HG03280 (cell line): Measurements from ENCODE around the gene CLTCL1.

Experiments
- ATAC-seq: cut with Tn5 transposase; IDR thresholded peaks from one replicate; pipeline ENCODE4 v1.9.1; 2021; ENCODE audit warnings: mild to moderate bottlenecking, moderate library complexity; ENCODE audit not compliant: unreplicated experiment

Gene CLTCL1

DNA sequence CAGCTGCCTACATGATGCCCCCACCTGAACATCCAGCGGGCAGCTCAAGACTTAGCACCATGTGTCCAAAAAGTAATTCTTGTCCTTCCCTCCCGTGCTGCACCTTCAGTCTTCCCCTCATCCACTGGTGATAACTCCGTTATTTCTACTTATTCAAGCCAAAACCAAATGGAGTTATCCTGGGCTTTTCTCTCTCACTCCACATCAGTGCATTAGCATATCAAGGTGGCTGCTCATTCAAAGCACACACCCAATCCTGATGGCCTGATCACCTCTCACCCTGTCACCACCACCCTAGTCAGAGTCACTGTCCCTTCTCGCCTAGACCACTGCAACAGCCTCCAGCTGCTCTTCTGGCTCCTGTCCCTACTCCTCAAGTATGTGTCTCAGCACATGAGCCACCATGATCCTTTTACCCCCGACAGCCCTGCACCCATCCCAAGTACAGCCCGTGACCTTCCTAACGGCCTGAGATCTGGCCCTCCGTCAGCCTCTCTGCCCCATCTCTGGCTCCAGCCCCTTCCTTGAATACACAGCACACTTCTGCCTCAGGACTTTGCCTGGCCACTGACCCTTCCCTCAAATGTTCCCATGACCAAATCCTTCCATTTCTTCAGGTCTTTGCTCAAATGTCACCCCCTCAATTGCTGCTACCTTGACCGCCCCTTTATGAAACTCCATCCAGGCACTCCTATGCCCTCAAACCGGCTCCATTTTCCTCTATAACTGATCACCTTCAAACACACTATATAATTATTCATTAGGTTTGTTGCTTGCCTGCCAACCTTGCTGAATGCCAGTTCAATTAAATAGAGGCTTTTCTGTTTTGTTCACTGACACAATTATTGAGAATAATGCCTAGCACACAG, 93.3 kb downstream of the CLTCL1 start:
- no peak for ATAC-seq

DNA sequence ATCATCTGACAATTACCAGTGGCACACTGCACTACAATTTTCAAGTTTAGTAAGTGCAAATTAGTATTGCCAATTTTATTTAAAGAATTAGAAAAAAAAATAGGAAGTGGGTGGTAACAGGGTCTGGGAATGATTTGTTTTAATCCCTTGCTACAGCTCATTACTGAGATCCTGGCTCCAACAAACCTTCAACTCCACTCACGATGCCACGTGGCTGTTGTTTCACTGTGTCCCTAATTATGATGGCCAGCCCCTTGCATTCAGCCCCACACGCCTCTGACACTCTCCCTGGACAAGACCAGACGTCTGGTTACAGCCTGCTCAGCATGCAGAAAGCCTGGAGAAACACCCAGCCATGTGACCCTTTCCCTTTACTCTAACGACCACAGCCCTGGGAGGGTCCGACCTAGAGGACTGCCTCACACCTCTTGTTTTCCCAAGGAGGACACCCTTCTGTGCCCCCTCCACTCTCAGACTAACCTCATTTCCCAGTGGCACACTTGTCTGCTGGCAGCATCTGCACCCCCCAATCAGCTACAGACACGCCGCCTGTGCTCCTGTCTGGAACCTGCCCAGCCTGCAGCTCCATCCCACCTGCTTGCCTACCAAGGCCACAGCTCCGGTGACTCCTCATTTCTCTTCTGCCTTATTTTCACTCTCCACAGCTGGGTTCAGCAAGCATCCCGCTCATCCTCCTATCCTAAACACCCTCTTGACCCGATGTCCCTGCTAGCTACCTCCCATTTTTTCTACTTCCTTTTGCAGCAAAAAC, 94.5 kb downstream of the CLTCL1 start:
- no peak for ATAC-seq

DNA sequence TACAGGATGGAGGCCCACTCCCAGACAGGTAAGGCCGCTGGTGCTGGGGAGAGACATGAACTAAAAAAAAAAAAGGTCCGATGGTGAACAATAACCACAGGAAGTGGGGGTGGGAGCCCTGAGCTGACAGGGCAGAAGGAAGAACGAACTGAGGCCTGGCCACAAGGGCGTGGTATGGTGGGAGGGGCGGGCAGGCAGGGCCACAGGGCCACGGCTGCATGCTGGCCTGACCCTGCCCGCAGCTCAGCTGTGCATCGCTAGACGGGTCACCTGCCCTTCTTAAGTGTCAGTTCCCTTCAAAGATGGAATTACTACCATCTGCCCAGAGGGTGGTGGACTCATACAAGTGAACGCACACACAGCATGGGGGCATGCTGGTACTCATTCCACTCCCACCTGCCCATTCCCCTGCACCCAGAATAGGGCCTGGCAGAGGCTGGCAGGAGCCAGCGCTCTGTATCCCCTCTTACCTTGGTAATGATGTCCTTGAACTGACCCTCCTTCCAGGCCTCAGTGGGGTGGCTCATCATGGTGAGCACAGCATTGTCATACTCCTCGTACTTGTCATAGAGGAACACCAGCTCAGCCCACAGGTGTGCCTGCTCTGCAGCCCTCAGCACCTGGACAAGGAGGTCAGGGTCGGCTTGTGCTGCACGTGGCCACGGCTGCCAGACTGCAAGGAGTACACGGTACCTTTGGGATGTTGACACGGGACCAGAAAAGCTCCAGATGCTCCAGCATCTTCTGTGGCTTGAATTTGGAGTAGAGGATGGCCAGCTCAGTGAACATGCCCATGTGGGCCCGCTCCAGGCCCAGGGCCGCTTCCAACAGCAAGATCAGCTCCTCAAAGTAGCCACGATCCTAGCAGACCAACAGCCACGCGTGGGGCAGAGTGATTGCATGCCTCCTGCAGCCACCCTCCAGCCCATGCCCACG, 95.5 kb downstream of the CLTCL1 start:
- no peak for ATAC-seq

DNA sequence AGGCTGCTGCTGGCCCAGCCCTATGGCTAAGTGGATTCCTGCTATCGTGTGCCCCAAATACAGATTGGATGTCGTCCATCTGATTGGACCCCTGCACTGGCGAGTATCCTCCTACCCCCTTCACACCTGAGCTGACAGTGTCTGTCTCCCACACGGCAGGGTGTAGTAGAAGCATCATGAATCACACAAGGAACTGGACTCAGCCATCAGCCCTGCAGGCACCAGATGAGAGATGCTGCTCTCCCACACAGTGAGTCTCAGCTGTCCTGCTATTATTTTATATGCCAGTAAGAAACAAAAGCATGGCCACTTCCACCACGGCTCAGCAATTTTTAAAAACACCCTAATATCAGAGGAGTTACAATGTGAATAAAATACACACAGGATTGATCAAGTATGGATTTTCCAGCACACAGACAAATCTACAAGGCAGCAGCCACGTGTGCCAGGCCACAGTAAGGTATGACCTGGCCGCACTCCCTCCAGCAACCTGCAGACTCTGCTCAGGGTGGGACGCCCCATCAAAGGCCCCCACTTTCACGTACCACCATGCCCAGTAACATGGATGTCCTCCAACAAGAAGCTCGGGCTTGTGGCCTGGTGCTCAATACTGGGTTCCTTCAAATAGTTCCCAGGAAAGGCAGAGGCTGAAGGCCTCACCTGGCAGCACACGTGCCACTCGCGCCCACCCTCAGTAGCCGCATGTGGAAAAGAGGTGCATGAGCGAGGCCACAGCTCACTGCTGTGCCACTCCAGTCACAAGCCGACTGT, 96.6 kb downstream of the CLTCL1 start:
- ATAC-seq, result no peak

DNA sequence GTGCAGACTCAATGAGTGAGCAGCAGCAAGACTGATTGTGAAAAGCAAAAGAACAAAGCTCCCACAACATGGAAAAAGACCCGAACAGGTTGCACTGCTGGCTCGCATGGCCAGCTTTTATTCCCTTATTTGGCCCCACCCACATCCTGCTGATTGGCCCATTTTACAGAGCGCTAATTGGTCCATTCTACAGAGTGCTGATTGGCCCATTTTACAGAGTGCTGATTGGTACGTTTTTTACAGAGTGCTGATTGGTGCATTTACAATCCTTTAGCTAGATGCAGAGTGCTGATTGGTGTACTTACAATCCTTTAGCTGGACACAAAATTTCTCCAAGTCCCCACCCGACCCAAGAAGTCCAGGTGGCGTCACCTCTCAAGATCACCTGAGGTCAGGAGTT, 97.6 kb downstream of the CLTCL1 start:
- ATAC-seq, result no peak

DNA sequence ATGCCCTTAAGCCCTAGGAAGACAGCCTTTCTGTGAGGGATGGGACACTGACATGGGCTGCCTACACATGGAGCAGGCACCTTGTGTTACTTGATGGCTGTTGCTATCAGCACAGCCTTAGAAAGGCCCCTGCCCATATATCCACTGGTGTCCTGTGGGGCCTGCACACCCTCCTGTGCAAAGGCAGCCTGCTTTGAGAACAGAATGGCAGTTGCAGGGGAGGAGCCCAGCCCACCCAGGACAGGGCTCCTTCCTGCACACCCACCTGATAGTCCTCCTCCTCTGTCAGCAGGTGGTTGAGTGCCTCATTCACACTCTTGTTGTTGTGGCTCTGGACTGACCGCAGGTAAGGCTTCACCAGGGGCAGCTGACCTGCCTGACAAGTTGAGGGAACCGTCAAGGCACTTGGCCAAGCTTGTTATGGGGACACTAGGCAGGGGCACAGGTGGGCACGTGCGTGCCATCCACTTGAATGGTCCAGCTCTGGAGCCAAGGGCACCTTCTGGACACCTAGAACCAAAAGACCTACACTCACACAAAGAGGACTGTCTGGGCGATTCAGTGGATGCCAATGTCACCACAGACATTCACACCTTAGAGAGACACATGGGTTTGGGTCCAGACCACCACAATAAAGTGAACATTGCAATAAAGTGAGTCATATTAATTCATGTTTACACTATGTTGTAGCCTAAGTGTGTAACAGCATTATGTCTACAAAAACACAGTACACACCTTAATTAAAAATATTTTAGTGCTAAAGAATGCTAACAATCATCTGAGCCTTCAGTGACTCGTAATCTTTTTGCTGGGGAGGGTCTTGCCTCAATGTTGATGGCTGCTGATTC, 103.6 kb downstream of the CLTCL1 start:
- ATAC-seq, result no peak

DNA sequence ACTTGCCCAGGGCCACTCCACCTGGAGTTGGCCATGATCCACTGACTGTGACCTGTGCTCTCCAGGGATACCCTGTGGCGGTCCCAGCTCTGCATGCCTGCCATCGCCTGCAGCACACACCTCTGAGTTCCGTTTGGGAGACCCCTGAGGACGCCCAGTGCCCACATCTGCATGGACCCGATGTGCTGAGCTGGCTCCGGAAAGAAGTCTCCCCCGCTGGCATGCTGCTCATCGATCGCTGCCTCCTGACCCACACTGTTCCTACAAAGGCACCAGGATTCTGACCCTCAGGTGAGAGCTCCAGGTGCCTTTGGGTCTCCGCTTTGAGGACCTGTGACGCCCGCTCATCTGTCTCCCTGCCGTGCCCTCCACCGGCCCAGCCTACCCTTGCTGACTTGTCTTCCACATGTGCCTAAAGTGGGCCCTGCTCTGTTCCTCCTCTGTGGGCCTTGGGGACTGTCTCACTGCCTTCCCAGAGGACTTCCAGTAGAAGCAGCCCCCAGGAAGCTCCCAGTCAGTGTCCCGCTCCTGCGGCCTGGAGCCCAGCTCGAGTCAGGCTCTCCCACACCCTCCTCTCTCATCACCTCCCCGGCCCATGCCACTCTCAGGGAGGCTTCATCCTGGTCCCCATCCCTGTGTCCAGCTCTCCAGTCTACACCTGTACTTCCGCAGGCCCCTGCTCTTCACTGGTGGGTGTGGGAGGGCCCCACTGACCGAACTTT, 107.1 kb downstream of the CLTCL1 start:
- no peak for ATAC-seq

DNA sequence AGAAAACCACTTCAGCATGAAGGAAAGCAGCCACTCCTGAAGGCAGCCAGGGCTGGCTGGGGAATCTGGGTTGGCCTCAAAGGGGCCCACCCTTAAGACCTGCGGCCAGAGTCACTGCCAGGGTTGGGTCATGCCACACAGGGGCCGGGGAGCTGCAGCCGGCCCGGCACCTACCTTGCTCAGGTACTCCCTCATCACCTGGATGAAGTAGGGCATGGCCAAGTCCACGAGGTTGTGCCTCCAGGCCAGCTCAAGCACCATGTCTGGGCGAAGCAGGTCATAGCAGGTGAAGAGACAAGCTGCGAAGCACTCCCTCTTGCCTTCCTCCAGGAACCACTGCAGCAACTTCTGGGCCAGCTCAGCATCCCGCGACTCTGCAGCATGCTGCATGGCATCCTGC, 108.3 kb downstream of the CLTCL1 start:
- ATAC-seq, result no peak

DNA sequence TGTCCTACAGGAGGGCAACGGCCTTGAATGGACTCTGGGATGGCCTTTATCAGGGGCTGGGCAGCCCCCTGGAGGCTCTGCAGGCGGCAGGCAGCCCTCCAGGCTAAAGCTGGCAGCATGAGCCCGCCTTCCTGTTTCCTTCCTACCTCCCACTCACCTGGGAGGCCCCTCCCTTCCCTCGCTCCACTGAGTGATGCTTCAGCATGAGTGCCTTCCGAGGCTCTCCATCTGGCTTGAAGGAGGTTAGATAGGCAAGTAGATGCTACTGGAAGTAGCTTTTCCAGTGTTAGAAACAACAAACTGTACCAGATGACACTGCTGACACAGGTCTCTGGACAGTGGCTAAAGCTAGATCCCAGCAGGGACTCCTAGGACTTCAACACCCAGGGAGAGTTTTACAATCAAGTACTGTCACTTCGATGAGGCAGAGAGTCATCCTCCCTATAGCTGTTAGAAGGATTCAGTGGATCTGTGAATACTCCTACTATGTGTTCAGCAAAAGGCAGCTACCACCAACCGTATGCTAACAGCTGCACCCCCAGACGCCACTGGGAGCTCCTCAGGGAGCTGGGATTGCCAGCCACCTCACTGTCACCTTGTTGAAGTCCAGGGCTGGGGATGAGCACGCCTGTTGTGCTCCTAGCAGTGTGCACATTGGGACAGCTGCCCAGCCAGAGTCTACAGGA, 108.9 kb downstream of the CLTCL1 start:
- no peak for ATAC-seq

DNA sequence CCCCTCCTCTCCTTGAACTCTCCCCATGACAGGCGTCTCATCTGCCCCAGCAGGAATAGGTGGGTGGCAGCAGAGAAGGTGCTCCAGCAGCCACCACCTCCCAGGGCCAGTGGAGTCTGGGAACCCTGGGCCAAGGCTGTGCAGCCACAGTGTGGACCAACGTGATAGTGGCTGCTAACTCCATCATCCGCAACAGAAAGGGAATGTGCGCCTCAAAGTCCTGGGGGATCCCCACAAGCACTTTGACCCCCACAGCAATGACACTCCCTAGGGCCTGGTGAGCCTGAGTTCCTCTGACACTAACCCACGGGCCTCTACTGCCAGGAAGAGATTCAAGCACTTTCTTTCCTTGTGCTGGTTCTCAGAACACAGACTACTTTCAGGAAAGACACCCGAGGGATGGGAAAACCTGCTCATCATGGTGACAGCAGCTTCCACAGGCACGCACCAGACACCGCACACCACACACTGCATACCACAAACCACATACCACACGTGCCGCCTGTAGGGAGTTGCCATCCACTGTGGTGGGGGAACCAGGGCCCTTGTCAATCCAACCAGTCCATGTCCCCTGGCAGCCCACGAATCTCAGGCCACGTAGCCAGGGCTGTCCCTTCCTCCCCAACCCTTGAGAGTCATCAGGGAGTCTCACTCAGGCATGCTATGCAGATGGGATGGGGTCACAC, 109.6 kb downstream of the CLTCL1 start:
- ATAC-seq, result no peak

DNA sequence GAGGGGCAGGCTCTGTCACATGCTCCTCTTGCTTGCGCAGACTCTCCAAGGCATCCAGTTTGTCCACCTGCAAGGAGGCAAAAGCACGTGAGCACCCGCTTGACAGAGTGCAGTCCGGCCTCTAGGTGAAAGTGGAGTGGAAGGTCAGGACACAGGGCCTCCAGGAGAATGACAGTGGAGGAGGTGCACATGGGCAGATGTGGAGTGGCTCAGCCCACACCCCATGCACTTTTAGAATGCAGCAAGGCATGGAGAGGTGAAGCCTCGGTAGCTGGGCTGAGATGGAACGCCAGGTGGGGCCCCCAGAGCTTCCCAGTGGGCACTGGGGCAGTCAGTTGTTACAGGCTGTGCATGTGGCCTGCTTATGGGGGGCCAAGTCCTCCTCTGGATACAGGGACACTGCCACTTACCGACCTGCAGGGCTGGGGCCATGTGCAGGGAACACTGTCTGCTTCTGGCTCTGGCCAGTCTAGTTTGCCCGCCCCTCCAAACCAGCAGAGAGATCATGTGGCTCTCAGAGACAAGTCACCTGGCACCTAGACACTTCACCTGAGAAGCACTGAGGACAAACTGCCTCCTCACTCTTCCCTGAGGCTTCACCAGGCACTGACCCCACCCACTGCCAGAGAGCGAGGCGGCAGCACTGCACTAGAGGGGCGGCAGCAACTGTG, 110.6 kb downstream of the CLTCL1 start:
- ATAC-seq, result no peak

DNA sequence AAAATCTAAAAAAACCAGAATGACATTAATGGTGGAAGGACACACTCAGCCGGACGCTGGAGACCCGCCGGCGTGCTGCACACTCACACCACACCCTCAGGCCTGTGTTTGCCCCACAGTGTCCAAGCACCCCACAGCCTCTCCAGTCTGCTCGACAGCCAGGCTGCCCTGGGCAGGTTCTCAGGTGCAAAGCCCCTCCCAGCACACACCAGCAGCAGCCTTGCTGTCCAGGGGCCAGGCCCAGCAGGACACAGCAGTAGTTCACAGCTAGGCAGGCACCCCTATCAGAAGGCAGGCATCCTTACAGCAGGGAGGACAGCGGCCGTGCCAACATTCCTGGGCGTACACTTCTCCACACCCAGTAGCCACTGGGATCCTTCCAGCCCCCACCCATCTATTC, 111.3 kb downstream of the CLTCL1 start:
- no peak for ATAC-seq

DNA sequence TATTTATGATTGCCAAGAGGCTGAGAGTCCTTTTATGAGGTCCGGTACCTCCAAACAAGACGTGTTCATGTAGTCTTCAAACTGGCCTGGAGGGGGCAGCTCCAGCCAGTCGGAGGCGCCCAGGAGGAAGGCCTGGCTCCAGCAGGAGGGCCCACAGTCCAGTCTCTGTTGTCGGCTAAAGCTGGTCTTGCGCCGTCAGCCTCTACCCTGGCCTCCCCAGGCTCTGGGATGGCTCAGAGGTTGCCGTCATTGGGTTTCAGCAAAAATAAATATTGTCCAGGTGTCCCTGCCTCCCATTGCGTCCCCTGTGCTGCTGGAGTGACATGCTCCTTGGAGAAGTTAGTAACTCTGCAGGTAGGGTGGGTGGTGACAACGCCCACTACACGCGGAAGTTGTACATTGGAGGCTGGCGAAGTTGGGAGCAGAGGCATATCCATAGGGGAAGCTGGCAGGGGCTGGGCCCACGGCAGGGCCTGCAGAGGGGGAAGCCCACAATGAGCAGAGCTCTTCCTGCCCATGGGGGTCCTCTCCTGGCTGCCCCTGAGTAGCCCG, 111.9 kb downstream of the CLTCL1 start:
- ATAC-seq, result peak; percentile 34

DNA sequence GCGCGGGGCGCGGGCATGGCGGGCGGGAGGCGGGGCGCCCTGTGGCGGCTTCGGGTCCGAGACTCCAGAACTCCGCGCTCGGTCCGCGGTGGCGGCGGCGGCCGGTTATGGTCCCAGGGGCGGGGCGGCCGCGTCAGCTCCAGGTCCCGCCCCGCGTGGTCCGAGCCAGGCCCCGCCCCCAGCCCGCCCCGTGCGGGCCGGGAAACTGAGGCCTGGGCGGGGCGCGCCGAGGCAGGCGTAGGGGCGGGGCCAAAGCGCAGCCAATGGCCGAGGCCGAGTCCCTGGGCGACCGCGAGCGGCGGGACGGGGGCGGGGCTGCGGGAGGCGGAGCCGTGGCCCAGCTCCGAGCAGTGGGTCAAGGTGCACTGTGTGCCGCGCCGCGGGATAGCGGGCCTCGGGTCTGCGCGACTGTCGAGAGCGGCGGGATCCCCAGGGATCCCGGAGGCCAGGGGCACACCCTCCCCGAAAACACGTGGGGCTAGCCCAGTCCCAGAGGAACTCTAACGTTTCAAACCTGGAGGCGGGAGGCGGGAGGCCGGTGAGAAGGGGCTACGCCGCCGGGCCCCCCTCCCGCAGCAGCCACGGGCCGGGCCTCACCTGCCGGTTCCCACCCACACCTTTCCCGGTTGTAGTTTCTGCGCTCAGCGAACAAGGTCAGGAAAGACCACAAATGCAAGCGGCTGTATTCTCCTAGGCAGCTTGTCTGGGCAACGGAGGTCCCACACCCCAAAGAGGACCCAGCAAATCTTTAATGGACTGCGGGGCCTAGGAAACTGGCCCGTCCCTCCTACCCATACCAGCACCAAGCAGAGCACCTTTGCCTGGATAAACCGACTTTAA, 112.6 kb downstream of the CLTCL1 start, which contains the start of gene SLC25A1:
Gene SLC25A1 (minus strand): TSS at position 80 of the 840 bp plus-strand sequence. CDS start 63 bp downstream, at position 17.
- ATAC-seq, result peak; percentile 68

DNA sequence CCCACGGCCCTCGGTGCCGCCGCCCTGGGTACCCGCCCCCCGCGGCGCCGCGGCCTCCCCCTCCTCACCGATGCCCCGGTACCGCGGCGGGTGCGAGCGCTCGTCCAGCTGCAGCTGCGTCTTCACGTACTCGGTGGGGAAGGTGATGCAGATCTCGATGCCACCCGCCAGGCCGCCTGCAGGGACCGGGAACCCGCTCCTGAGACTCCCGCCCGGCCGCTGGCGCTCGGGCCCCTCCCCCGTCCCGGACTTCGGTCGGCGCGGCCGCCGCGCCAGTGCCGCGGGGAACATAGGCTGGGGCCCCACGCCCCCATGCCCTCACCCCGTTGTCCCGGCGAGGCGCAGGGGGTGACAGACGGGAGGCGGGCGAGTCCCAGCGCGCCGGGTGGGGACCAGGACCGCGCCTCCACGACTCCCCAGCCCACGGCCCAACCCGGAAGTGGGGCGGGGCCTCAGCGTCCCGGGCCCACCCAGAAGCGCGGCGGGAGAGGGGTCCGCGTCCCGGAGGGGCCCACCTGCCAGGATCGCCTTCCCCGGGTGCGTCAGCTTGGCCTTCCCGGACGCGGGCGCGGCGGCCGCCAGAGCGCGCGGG, 113.4 kb downstream of the CLTCL1 start:
- ATAC-seq, result peak; percentile 32
